H1 (cell line): ENCODE results near the gene ATP6AP1. TPM values are rescaled to one million over a fixed set of nuclear protein-coding genes. Genes with fewer than 3 reads are reported as not detected.

Experiments used
- CTCF ChIA-PET: fragments of 300-600 bp; sonication (Branson Sonifier 250); formaldehyde crosslinking; loops from one replicate; lab custom pipeline; 2021; ENCODE audit not compliant: partially characterized antibody; lab: Charles Lee
- POLR2A ChIA-PET: fragments of 300-600 bp; sonication (Branson Sonifier 250); formaldehyde crosslinking; loops from one replicate; lab custom pipeline; 2021; ENCODE audit warnings: inconsistent platforms; ENCODE audit not compliant: partially characterized antibody; lab: Charles Lee
- DNase-seq, 2 experiments: peaks; one replicate each; pipeline versions ENCODE4 v3.0.0 to v3.0.0-alpha.2; 2010 to 2022; ENCODE audit warnings: low spot score in 2 of 2, low read depth in 1 of 2, mixed read lengths in 1 of 2
- FAIRE-seq: peaks from 2 replicates; lab custom pipeline; 2011; peaks lifted over from hg19 to GRCh38; lab: Jason Lieb, UNC
- H2AFZ ChIP-seq: 2 replicates; pipeline ENCODE4 v1.8.1; 2012; ENCODE audit warnings: low read length, inconsistent platforms
- H2AK5ac ChIP-seq: 2 replicates; pipeline ENCODE4 v1.6.1; 2013; ENCODE audit warnings: low read depth, low read length
- H2BK120ac ChIP-seq: replicated peaks from 2 replicates; pipeline ENCODE3; 2013; ENCODE audit warnings: low read depth, low read length, inconsistent platforms
- H2BK12ac ChIP-seq: 2 replicates; pipeline ENCODE4 v1.6.1; 2013; ENCODE audit warnings: low read depth, low read length
- H2BK15ac ChIP-seq: 2 replicates; pipeline ENCODE4 v1.6.1; 2013; ENCODE audit warnings: low read length
- H2BK20ac ChIP-seq: 2 replicates; pipeline ENCODE4 v1.6.1; 2013; ENCODE audit warnings: low read length
- H2BK5ac ChIP-seq: 2 replicates; pipeline ENCODE4 v1.6.1; 2013; ENCODE audit warnings: low read depth, low read length
- H3K14ac ChIP-seq: 2 replicates; pipeline ENCODE4 v1.6.1; 2013; ENCODE audit warnings: inconsistent platforms; ENCODE audit not compliant: insufficient read length
- H3K18ac ChIP-seq: 2 replicates; pipeline ENCODE4 v1.6.1; 2013; ENCODE audit warnings: low read length; ENCODE audit errors: extremely low read depth
- H3K23ac ChIP-seq: 2 replicates; pipeline ENCODE4 v1.6.1; 2013; ENCODE audit warnings: inconsistent platforms; ENCODE audit not compliant: insufficient read length
- H3K23me2 ChIP-seq: 2 replicates; pipeline ENCODE4 v1.6.1; 2013; ENCODE audit warnings: low read depth, low read length
- H3K27ac ChIP-seq: 2 replicates; pipeline ENCODE4 v1.6.1; 2011; ENCODE audit warnings: low read depth, low read length, inconsistent platforms
- H3K27me3 ChIP-seq, 4 experiments: replicated peaks in 1 of 4; 1 replicate in 1 of 4; 2 replicates in 3 of 4; pipeline versions ENCODE4 v1.6.1 to v1.8.1; 2011 to 2013; ENCODE audit warnings: low read length in 3 of 4, mild to moderate bottlenecking in 3 of 4, inconsistent platforms in 2 of 4, mixed read lengths in 2 of 4, moderate library complexity in 1 of 4; ENCODE audit not compliant: control insufficient read depth in 3 of 4, insufficient read depth in 3 of 4; ENCODE audit errors: extremely low read depth in 1 of 4
- H3K36me3 ChIP-seq, 4 experiments: 2 replicates each; pipeline versions ENCODE4 v1.6.1 to v1.8.1; 2011 to 2013; ENCODE audit warnings: mild to moderate bottlenecking in 4 of 4, low read length in 3 of 4, moderate library complexity in 2 of 4, control low read depth in 1 of 4, inconsistent platforms in 1 of 4; ENCODE audit not compliant: insufficient read depth in 4 of 4, control insufficient read depth in 2 of 4
- H3K4ac ChIP-seq: replicated peaks from 2 replicates; pipeline ENCODE3; 2013; ENCODE audit warnings: low read length, low read depth, mixed read lengths, inconsistent platforms; ENCODE audit not compliant: insufficient read length
- H3K4me1 ChIP-seq, 4 experiments: replicated peaks in 1 of 4; 1 replicate in 1 of 4; 2 replicates in 3 of 4; pipeline versions ENCODE4 v1.6.1 to v1.8.1; 2011 to 2013; ENCODE audit warnings: low read length in 3 of 4, inconsistent platforms in 2 of 4, mixed read lengths in 1 of 4; ENCODE audit not compliant: insufficient read depth in 4 of 4, control insufficient read depth in 3 of 4
- H3K4me2 ChIP-seq, 2 experiments: 2 replicates each; pipeline versions ENCODE4 v1.6.1 to v1.8.1; 2011 to 2013; ENCODE audit warnings: low read depth in 2 of 2, low read length in 2 of 2, control low read depth in 1 of 2, inconsistent platforms in 1 of 2, mild to moderate bottlenecking in 1 of 2; ENCODE audit not compliant: insufficient read depth in 1 of 2
- H3K4me3 ChIP-seq, 4 experiments: fragments of 200-600, 300-600 bp in 1 of 4; sonication (generic), shearing (Covaris generic), sonication (Bioruptor Twin) in 1 of 4; 2 replicates each; pipeline versions ENCODE4 v1.5.1 to v1.8.1; 2011 to 2016; ENCODE audit warnings: low read length in 4 of 4, low read depth in 3 of 4, control low read depth in 2 of 4, inconsistent platforms in 2 of 4, mild to moderate bottlenecking in 2 of 4, mixed read lengths in 1 of 4, moderate library complexity in 1 of 4; ENCODE audit not compliant: insufficient read depth in 2 of 4; ENCODE audit errors: extremely low read depth in 1 of 4
- H3K56ac ChIP-seq: replicated peaks from 2 replicates; pipeline ENCODE3; 2013; ENCODE audit warnings: low read depth, mild to moderate bottlenecking, mixed read lengths, low read length, inconsistent platforms; ENCODE audit not compliant: insufficient read length
- H3K79me1 ChIP-seq: 2 replicates; pipeline ENCODE4 v1.6.1; 2013; ENCODE audit warnings: low read depth, low read length, control low read depth
- H3K79me2 ChIP-seq, 2 experiments: 2 replicates each; pipeline versions ENCODE4 v1.6.1 to v1.8.1; 2012 to 2013; ENCODE audit warnings: low read length in 2 of 2, mild to moderate bottlenecking in 2 of 2, inconsistent platforms in 1 of 2; ENCODE audit not compliant: insufficient read depth in 2 of 2, control insufficient read depth in 1 of 2
- H3K9ac ChIP-seq, 4 experiments: replicated peaks in 1 of 4; 1 replicate in 1 of 4; 2 replicates in 3 of 4; pipeline versions ENCODE4 v1.6.1 to v1.8.1; 2011 to 2013; ENCODE audit warnings: low read depth in 3 of 4, low read length in 3 of 4, control low read depth in 2 of 4, mild to moderate bottlenecking in 2 of 4, moderate library complexity in 2 of 4, inconsistent platforms in 1 of 4; ENCODE audit errors: extremely low read depth in 1 of 4
- H3K9me3 ChIP-seq, 2 experiments: 2 replicates each; pipeline versions ENCODE4 v1.6.1 to v1.8.1; 2012 to 2013; ENCODE audit warnings: mild to moderate bottlenecking in 2 of 2, moderate library complexity in 2 of 2, control low read depth in 1 of 2, inconsistent platforms in 1 of 2, low read depth in 1 of 2, low read length in 1 of 2, mixed read lengths in 1 of 2; ENCODE audit not compliant: insufficient read depth in 2 of 2
- H4K20me1 ChIP-seq, 2 experiments: replicated peaks in 1 of 2; 2 replicates each; pipeline versions ENCODE3 to v1.8.1; 2011 to 2013; ENCODE audit warnings: inconsistent platforms in 2 of 2, low read length in 2 of 2, mild to moderate bottlenecking in 1 of 2; ENCODE audit not compliant: insufficient read depth in 2 of 2, control insufficient read depth in 1 of 2
- H4K5ac ChIP-seq: 2 replicates; pipeline ENCODE4 v1.6.1; 2013; ENCODE audit warnings: low read length, low read depth, mixed read lengths, inconsistent platforms; ENCODE audit not compliant: insufficient read length
- H4K8ac ChIP-seq: 2 replicates; pipeline ENCODE4 v1.8.0; 2013; ENCODE audit warnings: mild to moderate bottlenecking, moderate library complexity, low read length, inconsistent platforms; ENCODE audit not compliant: insufficient read depth; ENCODE audit errors: extremely low read depth
- H4K91ac ChIP-seq: replicated peaks from 2 replicates; pipeline ENCODE3; 2013; ENCODE audit warnings: low read length, mixed read lengths, inconsistent platforms; ENCODE audit not compliant: insufficient read length
- CREB1 ChIP-seq: IDR thresholded peaks from 2 replicates; pipeline ENCODE4 v1.6.1; 2012; ENCODE audit warnings: inconsistent platforms
- NANOG ChIP-seq: IDR thresholded peaks from 2 replicates; pipeline ENCODE4 v1.6.1; 2011; ENCODE audit warnings: low read length, low read depth, mild to moderate bottlenecking, inconsistent platforms; ENCODE audit not compliant: insufficient read depth, poor library complexity, severe bottlenecking
- RAD21 ChIP-seq, 2 experiments: IDR thresholded peaks in 1 of 2; conservative IDR thresholded peaks in 1 of 2; 2 replicates each; pipeline ENCODE4 v1.6.1; 2011; ENCODE audit warnings: low read depth in 2 of 2, low read length in 2 of 2, improper control_type of control experiment in 1 of 2, inconsistent platforms in 1 of 2, mild to moderate bottlenecking in 1 of 2, moderate library complexity in 1 of 2
- WGBS, 2 experiments: shearing (Covaris generic) in 1 of 2; methylation state at CpG; one replicate each; pipeline versions ENCODE4 v1.1.6 to v1.1.7; 2013 to 2015; ENCODE audit warnings: low lambda C conversion rate in 2 of 2, mixed read lengths in 2 of 2, inconsistent platforms in 1 of 2, low coverage in 1 of 2, missing lambda C conversion rate in 1 of 2; ENCODE audit not compliant: insufficient replicate concordance in 2 of 2, insufficient coverage in 1 of 2, insufficient read length in 1 of 2; ENCODE audit errors: extremely low coverage in 1 of 2, missing lambda C conversion rate in 1 of 2; 5-methylcytosine and 5-hydroxymethylcytosine counted together
- polyA plus RNA-seq, 7 experiments: library from polyadenylated mRNA; depleted of rRNA in 3 of 7; stranded (reverse) in 5 of 7; unstranded in 2 of 7; fragments of >200 nt in 5 of 7; fragments of 200-250 nt in 2 of 7; gene quantifications; 1 replicate in 5 of 7; 2 replicates in 1 of 7; 4 replicates in 1 of 7; pipeline versions ENCODE4 v1.2.1 to v1.2.3, GENCODE V29; 2011 to 2013; ENCODE audit warnings: missing spikeins in 2 of 7, mixed read lengths in 2 of 7
- total RNA-seq: library from RNA; stranded (reverse); fragmentation: NEBNext Ultra II Directional; extraction: Animal tissue kit (Norgen Biotek cat#: 25700); gene quantifications from 2 replicates; pipeline ENCODE4 v1.2.1, GENCODE V29; 2021

ATP6AP1 gene
- total and polyA plus RNA-seq, 2 of the 8 experiments (the other 6 are each of a cell fraction or from before 2014, with no cell fraction given), result 44.6 to 80.8 TPM

DNA sequence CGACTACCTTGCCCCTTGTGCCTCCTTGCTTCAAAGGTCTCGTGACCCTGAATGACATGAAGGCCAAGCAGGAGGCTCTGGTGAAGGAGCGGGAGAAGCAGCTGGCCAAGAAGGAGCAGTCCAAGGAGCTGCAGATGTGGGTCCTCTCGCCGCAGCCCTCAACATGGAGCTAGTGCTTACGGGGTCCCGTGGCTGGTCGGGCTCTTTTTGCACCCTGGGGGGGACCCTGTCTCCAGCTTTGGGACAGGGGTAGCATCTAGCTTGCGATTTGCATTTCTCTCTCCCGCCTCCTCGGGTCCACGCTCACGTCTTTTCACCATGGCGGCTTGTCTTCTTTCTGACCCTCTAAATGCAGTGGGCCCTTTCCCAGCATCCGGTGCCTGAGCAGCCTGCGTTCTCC, 17.3 kb downstream of the ATP6AP1 start:
- peaks cover 0 to 26% (median 12%) of the 10 kb centered on the region in 4 experiments; a peak in 5 of 8 replicates for H3K36me3 ChIP-seq
- no peak overlapping the region for H3K27ac ChIP-seq
- no peak overlapping the region for H3K56ac ChIP-seq
- H2BK120ac ChIP-seq, result no peak overlapping the region
- H2BK5ac ChIP-seq, result no peak overlapping the region
- no peaks in the 10 kb centered on the region for H3K27me3 ChIP-seq
- DNase-seq (no peak), FAIRE-seq (no peak)
- TF ChIP-seq RAD21 (IDR thresholded peaks at IDR 0.05 in 1 of 2, conservative IDR thresholded peaks at IDR 0.05 in 1 of 2; ENCODE audit: low read depth in 2 of 2, low read length in 2 of 2) (no peak), CREB1 (no peak), NANOG (no peak)
- H3K4me1 ChIP-seq, result peaks cover 0 to 4% (median 0%) of the 10 kb centered on the region in 4 experiments; a peak in 1 of 7 replicates
- H3K9ac ChIP-seq, result no peak overlapping the region
- peaks cover 0 to 2% of the 10 kb centered on the region in 2 experiments for H4K20me1 ChIP-seq
- H2BK12ac ChIP-seq, result no peak overlapping the region
- no peak overlapping the region for H3K4ac ChIP-seq
- no peak overlapping the region for H2BK15ac ChIP-seq
- H3K14ac ChIP-seq, result no peak overlapping the region
- peaks cover 3% of the 10 kb centered on the region; the same call in 1 of the 2 replicates for H3K23me2 ChIP-seq
- H3K79me2 ChIP-seq, result no peaks in the 10 kb centered on the region; a peak in 1 of 4 replicates
- H4K8ac ChIP-seq, result no peak overlapping the region
- no peak overlapping the region for H2BK20ac ChIP-seq
- no peaks in the 10 kb centered on the region for H3K9me3 ChIP-seq
- no peak overlapping the region for H3K4me3 ChIP-seq
- no peaks in the 10 kb centered on the region; the same call in 1 of the 2 replicates for H3K79me1 ChIP-seq
- ChIA-PET POLR2A (interaction anchor here (1.0 to 1.7 kb wide), 4 partner anchors 15 to 76 kb away, joined by 3 to 4 read pairs (median 4); partner anchors contain the start of gene RPL10), CTCF (interaction anchor here (0.6 to 1.6 kb wide), 6 partner anchors 20 to 266 kb away, joined by 3 read pairs; partner anchors contain the start of gene SLC10A3)
- H2AK5ac ChIP-seq, result no peak overlapping the region
- no peak overlapping the region for H2AFZ ChIP-seq
- H4K5ac ChIP-seq, result no peak overlapping the region
- H3K23ac ChIP-seq, result no peak overlapping the region
- WGBS, 2 experiments, result 98% methylated on average over 11 of the region's 16 CpGs; no CpG with 5 or more reads in 1 of the 2 experiments
- H4K91ac ChIP-seq, result no peak overlapping the region
- H3K4me2 ChIP-seq, result no peak overlapping the region
- H3K18ac ChIP-seq, result no peak overlapping the region
